ENCODE results near the gene EBF3.

EBF3 gene

DNA sequence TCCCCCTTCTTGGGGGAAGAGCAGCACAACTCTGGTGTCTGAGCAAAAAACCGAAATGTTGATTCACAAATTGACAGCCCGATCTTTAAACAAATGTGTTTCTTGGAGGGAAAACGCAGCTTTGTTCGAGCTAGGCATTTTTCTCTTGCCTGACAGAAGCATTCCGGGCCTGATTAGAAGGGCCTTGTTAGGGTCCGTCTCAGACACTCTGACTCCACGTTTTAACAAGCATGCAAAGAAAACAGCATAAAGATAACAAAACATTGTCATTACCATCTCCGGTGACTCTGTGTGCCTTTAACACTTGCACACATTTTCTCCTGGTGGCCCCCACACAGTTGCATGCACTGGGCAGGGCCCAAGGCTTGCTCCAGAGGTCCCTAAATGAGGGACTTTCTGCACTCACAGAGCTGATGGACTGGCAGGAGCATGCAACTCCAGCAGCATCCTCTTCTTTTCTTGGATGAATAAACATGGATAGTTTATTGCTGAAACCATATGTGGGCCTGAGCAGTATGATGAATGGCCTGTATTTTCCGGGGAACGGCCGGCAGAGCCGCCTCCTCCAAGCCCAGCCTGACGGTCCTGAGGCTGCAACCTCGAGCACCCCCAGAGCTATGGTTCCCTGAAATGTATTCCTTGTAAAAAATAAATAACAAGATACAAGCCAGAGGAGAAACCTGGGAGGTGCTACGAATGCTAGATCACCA is 50.9 kb downstream of the EBF3 start:
- FAIRE-seq = no peak
- no peak for DNase-seq (ENCODE audit: low spot score)

- FAIRE-seq = no peak
- DNase-seq (ENCODE audit: low spot score) = no peak
Measured at GRCh38 chr10:129912166-129912917, 51.7 kb downstream of the EBF3 start.

DNA sequence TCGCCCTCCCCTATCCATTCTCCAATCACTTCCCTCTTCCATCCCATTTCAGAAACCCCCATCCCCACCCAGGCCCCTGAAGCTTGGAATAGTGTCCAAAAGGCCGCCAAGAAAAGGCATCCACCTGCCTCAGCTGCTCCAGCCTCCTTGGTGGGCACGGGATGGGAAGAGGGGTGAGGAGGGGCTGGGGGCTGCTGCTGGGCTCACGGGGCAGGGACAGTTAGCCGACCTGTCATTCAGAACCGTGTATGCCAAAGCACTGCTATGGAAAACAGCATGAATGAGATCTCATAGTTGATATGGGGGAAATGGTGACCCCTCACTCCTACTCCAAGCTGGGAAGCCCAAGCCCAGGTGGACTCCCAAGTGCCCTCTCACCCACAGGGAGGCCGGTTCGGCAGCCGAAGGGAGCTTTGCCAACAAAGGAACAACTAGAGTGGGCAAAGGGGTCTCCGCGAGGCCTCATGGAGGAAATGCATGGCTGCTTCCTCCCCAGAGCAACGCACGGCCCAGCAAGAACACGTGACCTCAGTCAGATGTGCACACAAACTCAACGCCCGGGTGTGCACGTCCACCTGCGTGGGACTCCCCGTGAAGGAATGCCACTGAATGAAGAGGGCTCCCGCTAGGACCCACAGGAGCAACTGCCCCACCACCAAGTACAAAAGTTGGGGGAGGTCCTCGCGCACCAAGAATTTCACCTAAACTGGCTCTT is 52.5 kb downstream of the EBF3 start:
- DNase-seq (ENCODE audit: low spot score) = no peak
- no peak for FAIRE-seq

GRCh38 chr10:129910861-129911260 is 53.2 kb downstream of the EBF3 start:
- DNase-seq (ENCODE audit: low spot score) (no peak), FAIRE-seq (no peak)

DNA sequence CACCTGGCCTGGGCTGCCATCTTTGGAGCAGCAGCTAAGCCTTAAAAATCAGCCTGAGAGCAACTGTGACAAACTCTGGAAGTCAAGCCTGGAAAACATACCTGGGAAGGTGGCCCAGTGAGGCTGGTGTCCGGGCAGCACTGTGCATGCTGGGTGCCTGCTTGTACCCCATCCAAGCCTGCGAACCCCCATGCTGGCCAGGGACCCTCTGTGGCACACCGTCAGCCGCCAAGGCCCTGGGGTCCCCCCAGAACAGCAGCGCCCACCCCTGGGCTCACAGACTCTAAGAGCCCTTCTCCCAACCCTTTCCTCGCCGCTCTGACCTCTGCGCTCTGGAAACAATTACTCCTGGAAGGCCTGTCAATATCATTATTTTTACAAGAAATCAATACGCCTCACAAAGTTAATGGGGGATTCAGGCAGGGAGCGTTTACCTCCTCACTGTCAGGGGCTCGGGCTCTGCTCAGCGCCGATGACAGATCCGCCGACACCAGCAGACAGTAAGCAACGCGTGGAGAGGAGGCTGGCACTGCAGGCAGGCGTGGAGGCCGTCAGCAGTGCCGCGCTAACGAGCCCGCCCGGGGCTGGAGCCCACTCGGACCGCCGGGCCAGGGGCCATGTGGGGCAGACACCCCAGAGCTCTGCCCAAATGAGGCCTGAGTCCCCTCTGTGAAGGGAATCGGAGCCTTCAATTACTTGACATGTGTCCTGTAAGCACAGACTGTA is 54.4 kb downstream of the EBF3 start:
- FAIRE-seq (no peak), DNase-seq (ENCODE audit: low spot score) (no peak)

DNA sequence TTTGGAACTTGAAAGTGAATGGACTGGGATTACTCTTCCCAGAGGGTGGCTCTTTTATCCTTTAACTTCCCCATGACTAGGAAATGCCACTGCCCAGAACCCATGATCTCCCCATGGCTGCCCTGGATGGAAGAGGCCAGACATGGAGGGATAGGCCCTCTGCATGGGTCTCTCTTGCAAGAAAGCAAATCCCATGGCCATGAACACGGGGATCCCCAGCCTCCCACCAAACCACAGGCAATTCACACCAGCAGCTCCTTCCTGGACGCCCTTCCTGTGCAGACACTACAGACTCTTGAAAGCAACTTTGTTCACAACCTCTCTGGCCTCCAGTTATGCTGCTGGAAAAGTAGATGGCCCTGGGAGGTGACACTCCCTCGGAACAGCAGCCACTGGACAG is 55.0 kb downstream of the EBF3 start:
- DNase-seq (ENCODE audit: low spot score) (no peak), FAIRE-seq (no peak)

- no peak for FAIRE-seq
- DNase-seq (ENCODE audit: low spot score) = no peak
Measured at GRCh38 chr10:129908406-129908805, 55.7 kb downstream of the EBF3 start.

DNA sequence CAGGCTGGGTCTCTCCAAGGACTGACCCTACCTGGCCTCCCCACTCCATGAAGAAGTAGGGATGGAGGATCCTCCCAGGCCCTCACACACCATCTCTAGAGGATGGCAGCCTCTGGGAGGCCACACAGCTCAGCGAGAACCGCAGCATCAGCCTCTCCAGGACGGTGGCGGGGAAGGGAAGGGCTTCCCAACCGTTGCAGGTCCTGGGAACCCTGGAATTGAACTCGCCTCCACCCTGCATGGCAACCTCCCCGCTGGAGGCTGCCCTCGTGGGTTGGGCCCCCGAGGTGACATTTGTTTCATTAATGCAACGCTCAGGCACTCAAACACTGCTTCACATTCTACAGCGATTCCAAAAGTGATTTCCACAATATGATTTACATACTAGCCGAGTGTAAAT is 58.5 kb downstream of the EBF3 start:
- DNase-seq (ENCODE audit: low spot score) (no peak), FAIRE-seq (no peak)

- FAIRE-seq = no peak
- DNase-seq (ENCODE audit: low spot score) = no peak
Measured at GRCh38 chr10:129904323-129904722, 59.8 kb downstream of the EBF3 start.

- FAIRE-seq (no peak), DNase-seq (ENCODE audit: low spot score) (no peak)
Measured at GRCh38 chr10:129901389-129902006, 62.6 kb downstream of the EBF3 start.

- DNase-seq (ENCODE audit: low spot score) (no peak), FAIRE-seq (no peak)
Measured at GRCh38 chr10:129900825-129901224, 63.2 kb downstream of the EBF3 start.

DNA sequence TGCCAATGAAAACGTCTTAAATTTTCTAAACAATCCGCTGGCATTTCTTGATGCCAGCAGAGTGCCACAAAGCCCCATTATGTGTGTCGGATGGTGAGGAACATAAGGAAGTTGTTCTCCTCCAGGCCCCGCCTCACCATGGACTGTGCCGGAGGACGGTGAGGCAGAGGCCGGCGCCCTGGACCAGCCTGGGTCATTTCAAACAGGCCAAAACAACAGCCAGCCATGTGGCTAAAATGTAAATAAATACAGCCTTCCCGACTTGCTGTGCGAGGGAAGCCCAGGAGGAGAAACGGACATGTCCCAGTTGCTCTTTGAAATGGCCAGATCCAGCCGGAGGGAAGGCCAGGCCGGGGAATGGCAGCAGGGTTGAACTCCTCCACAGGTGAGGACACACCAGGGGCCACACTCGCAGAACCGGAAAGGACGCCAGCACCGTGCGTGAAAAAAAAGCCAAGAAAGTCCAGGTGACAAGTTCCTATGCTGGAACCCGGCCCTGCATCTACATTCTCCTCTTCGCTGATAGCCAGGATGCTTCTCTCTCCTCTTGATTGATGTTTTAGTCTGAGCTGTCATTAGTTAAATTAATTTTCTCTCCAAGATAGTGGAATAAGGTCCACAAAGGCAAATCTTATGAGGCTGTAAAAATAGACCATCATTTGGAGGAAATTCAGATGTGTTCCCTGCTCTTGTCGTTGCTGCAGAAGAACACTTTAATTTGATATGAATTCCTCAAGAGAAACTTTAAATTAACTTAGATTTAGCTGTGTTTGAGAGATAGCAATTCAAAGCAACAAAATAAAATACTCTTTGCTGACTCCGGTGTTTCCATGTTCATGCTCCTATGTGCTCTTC is 64.6 kb downstream of the EBF3 start:
- DNase-seq (ENCODE audit: low spot score) = no peak
- FAIRE-seq = no peak

- FAIRE-seq = no peak
- DNase-seq (ENCODE audit: low spot score) = no peak
Measured at GRCh38 chr10:129898706-129899268, 65.3 kb downstream of the EBF3 start.

GRCh38 chr10:129897871-129898626 is 66.0 kb downstream of the EBF3 start:
- no peak for FAIRE-seq
- no peak for DNase-seq (ENCODE audit: low spot score)

- FAIRE-seq = no peak
- DNase-seq (ENCODE audit: low spot score) = no peak
Measured at GRCh38 chr10:129896860-129897200, 67.2 kb downstream of the EBF3 start.

DNA sequence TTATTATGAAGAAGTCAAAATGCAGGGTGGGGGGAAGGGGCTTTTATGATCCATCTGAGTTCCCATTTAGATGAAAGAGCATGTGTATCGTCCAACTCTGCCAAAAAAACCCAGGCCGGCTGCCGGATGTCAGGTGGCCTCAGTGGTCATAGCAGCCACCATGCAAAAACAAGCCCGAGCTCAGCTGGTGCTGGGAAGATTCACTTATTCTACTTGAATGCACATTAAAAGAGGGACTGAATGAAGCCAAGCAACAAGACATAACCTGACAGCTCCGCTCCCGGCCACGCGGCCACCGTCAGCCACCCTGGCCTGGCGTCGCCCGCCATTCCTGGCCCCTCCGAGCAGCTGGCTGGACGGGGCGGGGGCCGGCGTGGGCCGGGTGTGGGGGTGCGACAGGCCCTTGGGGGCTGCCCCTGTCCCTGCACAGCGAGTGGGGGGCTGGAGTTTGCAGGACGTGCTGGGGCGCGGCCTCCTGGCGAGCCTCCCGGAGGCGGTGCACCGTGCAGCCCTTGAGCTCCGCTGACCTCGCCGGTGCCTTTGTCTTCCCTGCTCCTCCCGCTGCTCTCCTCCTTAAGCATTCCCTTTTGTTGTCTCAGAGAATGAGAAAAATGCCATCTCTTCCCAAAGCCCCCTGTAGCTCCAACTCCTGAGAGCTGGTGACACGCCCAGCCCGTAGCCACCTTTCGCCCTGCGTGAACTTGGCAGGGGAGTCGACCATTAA is 67.8 kb downstream of the EBF3 start:
- DNase-seq (ENCODE audit: low spot score) (no peak), FAIRE-seq (no peak)

- FAIRE-seq = no peak
- no peak for DNase-seq (ENCODE audit: low spot score)
Measured at GRCh38 chr10:129895811-129896135, 68.3 kb downstream of the EBF3 start.

- DNase-seq (ENCODE audit: low spot score) (no peak), FAIRE-seq (no peak)
Measured at GRCh38 chr10:129894698-129895097, 69.4 kb downstream of the EBF3 start.
